ENCODE results near the gene HOXC4.
A peak's percentile ranks its signal among the peaks of the same experiment; 100 is the strongest.

DNA sequence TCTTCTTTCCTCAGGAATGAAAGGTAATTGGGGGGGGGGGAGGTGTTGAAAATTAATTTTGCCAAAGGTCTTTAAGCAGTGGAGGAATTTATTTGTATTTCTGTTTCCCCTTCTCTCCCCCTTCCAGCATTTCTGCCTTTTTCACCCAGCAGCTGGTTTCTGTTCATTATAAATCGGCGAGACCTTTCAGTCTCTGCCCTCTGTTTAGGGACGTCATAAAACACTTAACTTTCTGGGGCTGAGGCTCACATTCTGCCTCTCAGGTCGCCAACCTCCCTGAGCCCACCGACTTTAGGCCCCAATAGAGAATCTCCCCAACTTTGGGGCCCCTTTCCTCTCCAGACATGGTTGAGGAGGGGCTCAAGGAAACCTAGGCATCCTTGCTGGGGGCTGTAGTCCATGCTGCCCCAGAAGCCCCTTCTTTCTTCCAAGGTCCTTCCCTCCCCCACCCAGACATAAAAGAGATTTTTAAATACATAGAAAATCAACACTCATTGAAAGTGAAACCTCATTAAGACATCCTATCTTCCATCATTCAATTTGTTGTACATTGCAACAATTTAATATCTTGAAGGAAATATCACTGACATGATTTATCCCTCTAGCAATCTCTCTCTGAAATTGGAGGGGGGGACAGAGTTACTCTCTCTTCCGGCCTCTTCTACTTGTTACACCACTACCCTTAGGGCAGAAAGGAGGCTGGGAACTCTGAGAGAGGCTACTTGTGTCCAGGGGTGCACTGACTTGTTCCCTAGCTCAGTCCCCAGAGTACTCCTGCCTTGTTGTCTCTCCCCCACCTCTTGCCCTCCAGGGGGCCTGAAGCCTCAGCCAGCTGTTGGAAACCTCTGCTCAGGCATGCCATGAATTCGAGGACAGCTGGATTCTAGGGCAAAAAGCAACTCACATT, 27.9 kb upstream of the HOXC4 start:
- TF ChIP-seq, protein P1, sequence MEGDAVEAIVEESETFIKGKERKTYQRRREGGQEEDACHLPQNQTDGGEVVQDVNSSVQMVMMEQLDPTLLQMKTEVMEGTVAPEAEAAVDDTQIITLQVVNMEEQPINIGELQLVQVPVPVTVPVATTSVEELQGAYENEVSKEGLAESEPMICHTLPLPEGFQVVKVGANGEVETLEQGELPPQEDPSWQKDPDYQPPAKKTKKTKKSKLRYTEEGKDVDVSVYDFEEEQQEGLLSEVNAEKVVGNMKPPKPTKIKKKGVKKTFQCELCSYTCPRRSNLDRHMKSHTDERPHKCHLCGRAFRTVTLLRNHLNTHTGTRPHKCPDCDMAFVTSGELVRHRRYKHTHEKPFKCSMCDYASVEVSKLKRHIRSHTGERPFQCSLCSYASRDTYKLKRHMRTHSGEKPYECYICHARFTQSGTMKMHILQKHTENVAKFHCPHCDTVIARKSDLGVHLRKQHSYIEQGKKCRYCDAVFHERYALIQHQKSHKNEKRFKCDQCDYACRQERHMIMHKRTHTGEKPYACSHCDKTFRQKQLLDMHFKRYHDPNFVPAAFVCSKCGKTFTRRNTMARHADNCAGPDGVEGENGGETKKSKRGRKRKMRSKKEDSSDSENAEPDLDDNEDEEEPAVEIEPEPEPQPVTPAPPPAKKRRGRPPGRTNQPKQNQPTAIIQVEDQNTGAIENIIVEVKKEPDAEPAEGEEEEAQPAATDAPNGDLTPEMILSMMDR (IDR thresholded peaks at IDR 0.05; ENCODE audit: insufficient read depth, low read depth, low read length): no peak
- TF ChIP-seq EZH2 (IDR thresholded peaks at IDR 0.05; ENCODE audit: insufficient read depth, low read length): peak; percentile 28
